ENCODE results near the gene ZBTB20.

DNA sequence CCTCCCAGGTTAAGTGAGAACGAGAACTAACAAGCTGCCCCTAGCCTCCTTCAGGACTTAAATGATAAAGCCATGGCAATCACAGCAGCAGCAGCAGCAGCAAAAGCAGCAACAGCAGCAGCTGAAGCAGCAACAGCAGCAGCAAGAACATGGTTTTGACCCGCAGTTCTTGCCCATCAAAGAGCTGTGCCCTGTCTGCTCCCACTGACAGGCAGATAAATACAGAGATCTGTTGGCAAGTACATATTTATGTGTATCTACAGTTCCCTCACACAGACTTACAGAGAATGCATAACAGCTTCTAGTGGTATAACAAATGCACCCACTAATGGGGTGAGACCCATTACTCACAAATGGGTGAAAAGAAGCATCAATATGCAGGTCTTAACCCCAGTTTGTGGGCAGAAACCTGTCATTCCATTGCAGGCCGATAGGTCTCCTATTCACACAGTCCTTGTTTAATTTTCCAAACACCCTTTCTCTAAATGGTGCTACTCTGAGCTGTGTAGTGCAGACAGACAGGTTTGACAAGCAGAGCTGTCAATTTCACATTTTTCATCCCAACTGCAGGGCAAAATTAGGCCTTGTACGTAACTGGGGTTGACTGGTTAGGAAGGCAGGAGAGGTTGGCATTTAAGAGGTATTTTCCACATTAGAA is 537.0 kb downstream of the ZBTB20 start:
- no peak for TF ChIP-seq TAF1 (IDR thresholded peaks at IDR 0.05; ENCODE audit: borderline replicate concordance, low read depth, low read length)
- TF ChIP-seq, protein P1, sequence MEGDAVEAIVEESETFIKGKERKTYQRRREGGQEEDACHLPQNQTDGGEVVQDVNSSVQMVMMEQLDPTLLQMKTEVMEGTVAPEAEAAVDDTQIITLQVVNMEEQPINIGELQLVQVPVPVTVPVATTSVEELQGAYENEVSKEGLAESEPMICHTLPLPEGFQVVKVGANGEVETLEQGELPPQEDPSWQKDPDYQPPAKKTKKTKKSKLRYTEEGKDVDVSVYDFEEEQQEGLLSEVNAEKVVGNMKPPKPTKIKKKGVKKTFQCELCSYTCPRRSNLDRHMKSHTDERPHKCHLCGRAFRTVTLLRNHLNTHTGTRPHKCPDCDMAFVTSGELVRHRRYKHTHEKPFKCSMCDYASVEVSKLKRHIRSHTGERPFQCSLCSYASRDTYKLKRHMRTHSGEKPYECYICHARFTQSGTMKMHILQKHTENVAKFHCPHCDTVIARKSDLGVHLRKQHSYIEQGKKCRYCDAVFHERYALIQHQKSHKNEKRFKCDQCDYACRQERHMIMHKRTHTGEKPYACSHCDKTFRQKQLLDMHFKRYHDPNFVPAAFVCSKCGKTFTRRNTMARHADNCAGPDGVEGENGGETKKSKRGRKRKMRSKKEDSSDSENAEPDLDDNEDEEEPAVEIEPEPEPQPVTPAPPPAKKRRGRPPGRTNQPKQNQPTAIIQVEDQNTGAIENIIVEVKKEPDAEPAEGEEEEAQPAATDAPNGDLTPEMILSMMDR (IDR thresholded peaks at IDR 0.05), result no peak
- TF ChIP-seq FOSL2 (IDR thresholded peaks at IDR 0.05; ENCODE audit: borderline replicate concordance, low read depth), result no peak
- no peak for TF ChIP-seq FOXJ3 (CRISPR knock-in tag; IDR thresholded peaks at IDR 0.05)

Measured in SK-N-SH (cell line).